IPS-NIHi11 (cell line): ENCODE data around the gene SLC6A19.
"Not testable (repeated sequence)": the region's sequence is repeated elsewhere in the genome, so short reads cannot be mapped to it uniquely, and the experiment has no call there.

ENCODE experiments used
- DNase-seq: peaks from one replicate; pipeline ENCODE4 v3.0.0; 2012; ENCODE audit warnings: mixed read lengths, low spot score

The SLC6A19 gene

GRCh38 chr5:1222621-1223277 lies 21.4 kb downstream of the SLC6A19 start:
- no peak for DNase-seq

- no peak for DNase-seq
Measured at GRCh38 chr5:1223278-1223670, 21.9 kb downstream of the SLC6A19 start.

GRCh38 chr5:1224631-1225030 lies 23.2 kb downstream of the SLC6A19 start:
- no peak for DNase-seq

GRCh38 chr5:1225081-1225480 lies 23.7 kb downstream of the SLC6A19 start, which contains the start of gene SLC6A18:
TSS of gene SLC6A18 (plus strand) at chr5:1225381. CDS start at chr5:1225478, 97 bp downstream.
- DNase-seq, result no peak

- no peak for DNase-seq
Measured at GRCh38 chr5:1226231-1226630, 24.8 kb downstream of the SLC6A19 start.

GRCh38 chr5:1226839-1227581 lies 25.6 kb downstream of the SLC6A19 start:
- DNase-seq, result no peak

- DNase-seq, result peak; percentile 55
Measured at GRCh38 chr5:1227667-1228066, 26.3 kb downstream of the SLC6A19 start.

- DNase-seq, result no peak
Measured at GRCh38 chr5:1228120-1228519, 26.7 kb downstream of the SLC6A19 start.

GRCh38 chr5:1229023-1229422 lies 27.6 kb downstream of the SLC6A19 start:
- DNase-seq, result not testable (repeated sequence)

- no peak for DNase-seq
Measured at GRCh38 chr5:1229822-1230221, 28.4 kb downstream of the SLC6A19 start.

- no peak for DNase-seq
Measured at GRCh38 chr5:1230551-1230950, 29.2 kb downstream of the SLC6A19 start.

- DNase-seq, result no peak
Measured at GRCh38 chr5:1231354-1231905, 30.0 kb downstream of the SLC6A19 start.

- no peak for DNase-seq
Measured at GRCh38 chr5:1232780-1233179, 31.4 kb downstream of the SLC6A19 start.

- DNase-seq, result no peak
Measured at GRCh38 chr5:1235379-1235778, 34.0 kb downstream of the SLC6A19 start.

GRCh38 chr5:1235838-1236237 lies 34.4 kb downstream of the SLC6A19 start:
- DNase-seq, result no peak

GRCh38 chr5:1239505-1240251 lies 38.3 kb downstream of the SLC6A19 start:
- DNase-seq, result no peak

- DNase-seq, result no peak
Measured at GRCh38 chr5:1240496-1241260, 39.3 kb downstream of the SLC6A19 start.

GRCh38 chr5:1241509-1242080 lies 40.2 kb downstream of the SLC6A19 start:
- no peak for DNase-seq

- DNase-seq, result no peak
Measured at GRCh38 chr5:1242733-1243486, 41.5 kb downstream of the SLC6A19 start.

- DNase-seq, result peak; percentile 78
Measured at GRCh38 chr5:1243487-1244130, 42.2 kb downstream of the SLC6A19 start.
